ENCODE measurements around the gene E4F1. TPM values are rescaled to one million over a fixed set of nuclear protein-coding genes. Genes with fewer than 3 reads are reported as not detected.

The E4F1 gene
- total and polyA plus RNA-seq, 4 donors = 4.4 to 19.1 (median 13.7) TPM

- 17% methylated on average over 10 of the region's 10 CpGs for WGBS
- H3K27ac ChIP-seq (ENCODE audit: low read depth in 1 of 2, low read length in 2 of 2) = no peak overlapping the region
- no peak overlapping the region for H3K4me3 ChIP-seq (ENCODE audit: low read depth in 1 of 3, low read length in 3 of 3)
- peaks cover 0 to 2% (median 0%) of the 10 kb centered on the region in 4 donors for H3K27me3 ChIP-seq (ENCODE audit: control insufficient read depth in 4 of 4, insufficient read depth in 4 of 4, low read length in 3 of 4)
- DNase-seq (ENCODE audit: low spot score) = no peak
- TF ChIP-seq ZBTB33 (IDR thresholded peaks at IDR 0.05) (no peak), CTCF (IDR thresholded peaks at IDR 0.05; ENCODE audit: low read depth, low read length, missing input control) (peak; percentile 56), TAF1 (conservative IDR thresholded peaks at IDR 0.05) (no peak), FOXA1 (IDR thresholded peaks at IDR 0.05) (no peak), YY1 (IDR thresholded peaks at IDR 0.05) (no peak), RXRA (IDR thresholded peaks at IDR 0.05) (no peak), REST (IDR thresholded peaks at IDR 0.05) (no peak), SP1 (IDR thresholded peaks at IDR 0.05) (no peak), GABPA (IDR thresholded peaks at IDR 0.05 in 1 of 2, conservative IDR thresholded peaks at IDR 0.05 in 1 of 2) (no peak), HNF4G (IDR thresholded peaks at IDR 0.05) (no peak), NR2F2 (IDR thresholded peaks at IDR 0.05) (no peak), FOXA2 (IDR thresholded peaks at IDR 0.05) (no peak), MAX (IDR thresholded peaks at IDR 0.05) (no peak), RAD21 (IDR thresholded peaks at IDR 0.05) (peak; percentile 87 to 92)
- H3K9ac ChIP-seq (ENCODE audit: low read depth in 1 of 2, low read length in 2 of 2) = no peak overlapping the region
- peaks cover 2 to 11% (median 4%) of the 10 kb centered on the region in 4 donors for H3K4me1 ChIP-seq (ENCODE audit: control insufficient read depth in 4 of 4, insufficient read depth in 4 of 4, low read length in 3 of 4)
- H3K36me3 ChIP-seq (ENCODE audit: control insufficient read depth in 4 of 4, insufficient read depth in 3 of 4, low read depth in 1 of 4, low read length in 3 of 4) = no peaks in the 10 kb centered on the region
- no peaks in the 10 kb centered on the region for H3K9me3 ChIP-seq (ENCODE audit: control insufficient read depth in 4 of 4, low read length in 3 of 4)
Observed at GRCh38 chr16:2194852-2195321, 28.5 kb upstream of the E4F1 start.

GRCh38 chr16:2195322-2196161 lies 27.8 kb upstream of the E4F1 start:
- H3K9me3 ChIP-seq (ENCODE audit: control insufficient read depth in 4 of 4, low read length in 3 of 4) = no peaks in the 10 kb centered on the region
- peak overlapping the region in 1 of 3 donors; percentile 56 for H3K4me3 ChIP-seq (ENCODE audit: low read depth in 1 of 3, low read length in 3 of 3)
- 7% methylated on average over 49 of the region's 49 CpGs for WGBS
- no peaks in the 10 kb centered on the region for H3K36me3 ChIP-seq (ENCODE audit: control insufficient read depth in 4 of 4, insufficient read depth in 3 of 4, low read depth in 1 of 4, low read length in 3 of 4)
- H3K9ac ChIP-seq (ENCODE audit: low read depth in 1 of 2, low read length in 2 of 2) = no peak overlapping the region
- peaks cover 2 to 11% (median 4%) of the 10 kb centered on the region in 4 donors for H3K4me1 ChIP-seq (ENCODE audit: control insufficient read depth in 4 of 4, insufficient read depth in 4 of 4, low read length in 3 of 4)
- peaks cover 0 to 2% (median 0%) of the 10 kb centered on the region in 4 donors for H3K27me3 ChIP-seq (ENCODE audit: control insufficient read depth in 4 of 4, insufficient read depth in 4 of 4, low read length in 3 of 4)
- H3K27ac ChIP-seq (ENCODE audit: low read depth in 1 of 2, low read length in 2 of 2) = no peak overlapping the region
- DNase-seq (ENCODE audit: low spot score) = no peak
- no peak for TF ChIP-seq ZBTB33 (IDR thresholded peaks at IDR 0.05)
- no peak for TF ChIP-seq CTCF (IDR thresholded peaks at IDR 0.05; ENCODE audit: low read depth, low read length, missing input control)
- no peak for TF ChIP-seq YY1 (IDR thresholded peaks at IDR 0.05)
- no peak for TF ChIP-seq TAF1 (conservative IDR thresholded peaks at IDR 0.05)
- no peak for TF ChIP-seq HNF4A (conservative IDR thresholded peaks at IDR 0.05)
- TF ChIP-seq JUND (IDR thresholded peaks at IDR 0.05) = no peak
- no peak for TF ChIP-seq FOXA2 (IDR thresholded peaks at IDR 0.05)
- no peak for TF ChIP-seq RXRA (IDR thresholded peaks at IDR 0.05)
- TF ChIP-seq GABPA (IDR thresholded peaks at IDR 0.05 in 1 of 2, conservative IDR thresholded peaks at IDR 0.05 in 1 of 2) = no peak
- no peak for TF ChIP-seq HNF4G (IDR thresholded peaks at IDR 0.05)
- no peak for TF ChIP-seq NR2F2 (IDR thresholded peaks at IDR 0.05)
- no peak for TF ChIP-seq MAX (IDR thresholded peaks at IDR 0.05)
- no peak for TF ChIP-seq EGR1 (IDR thresholded peaks at IDR 0.05; ENCODE audit: low read depth in 2 of 2)
